ENCODE data around the gene TMTC1.

DNA sequence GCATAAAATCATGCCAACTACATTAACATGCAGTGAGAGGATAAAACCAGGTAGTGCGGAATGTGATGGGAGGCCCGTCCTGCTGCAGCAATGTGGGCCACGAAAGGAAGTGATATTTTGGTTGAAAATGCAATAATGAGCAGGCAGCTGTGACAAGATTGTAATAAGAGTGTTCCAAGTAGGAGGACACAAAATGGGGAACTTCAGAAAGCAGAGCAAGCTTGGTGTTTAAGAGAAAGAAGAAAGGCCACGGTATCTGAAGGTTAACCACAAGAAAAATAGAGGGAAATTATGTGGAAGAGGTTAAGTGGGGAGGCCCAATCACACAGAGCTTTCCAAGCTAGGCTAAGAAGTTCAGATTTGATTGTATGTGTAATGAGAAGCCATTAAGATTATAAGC lies 320.5 kb downstream of the TMTC1 start:
- TF ChIP-seq, protein P1, sequence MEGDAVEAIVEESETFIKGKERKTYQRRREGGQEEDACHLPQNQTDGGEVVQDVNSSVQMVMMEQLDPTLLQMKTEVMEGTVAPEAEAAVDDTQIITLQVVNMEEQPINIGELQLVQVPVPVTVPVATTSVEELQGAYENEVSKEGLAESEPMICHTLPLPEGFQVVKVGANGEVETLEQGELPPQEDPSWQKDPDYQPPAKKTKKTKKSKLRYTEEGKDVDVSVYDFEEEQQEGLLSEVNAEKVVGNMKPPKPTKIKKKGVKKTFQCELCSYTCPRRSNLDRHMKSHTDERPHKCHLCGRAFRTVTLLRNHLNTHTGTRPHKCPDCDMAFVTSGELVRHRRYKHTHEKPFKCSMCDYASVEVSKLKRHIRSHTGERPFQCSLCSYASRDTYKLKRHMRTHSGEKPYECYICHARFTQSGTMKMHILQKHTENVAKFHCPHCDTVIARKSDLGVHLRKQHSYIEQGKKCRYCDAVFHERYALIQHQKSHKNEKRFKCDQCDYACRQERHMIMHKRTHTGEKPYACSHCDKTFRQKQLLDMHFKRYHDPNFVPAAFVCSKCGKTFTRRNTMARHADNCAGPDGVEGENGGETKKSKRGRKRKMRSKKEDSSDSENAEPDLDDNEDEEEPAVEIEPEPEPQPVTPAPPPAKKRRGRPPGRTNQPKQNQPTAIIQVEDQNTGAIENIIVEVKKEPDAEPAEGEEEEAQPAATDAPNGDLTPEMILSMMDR (IDR thresholded peaks at IDR 0.05) = no peak
- no peak for TF ChIP-seq POLR2A (IDR thresholded peaks at IDR 0.05; ENCODE audit: low read depth)
